NCI-H526 treated with DMSO at 0.1 percent for 48 hours (cell line): ENCODE data around the gene MMP14.
"Not testable (repeated sequence)": the region's sequence is repeated elsewhere in the genome, so short reads cannot be mapped to it uniquely, and the experiment has no call there.

Experiments
- DNase-seq: peaks from one replicate; lab custom pipeline; 2025; lab: John Stamatoyannopoulos, UW

The MMP14 gene

GRCh38 chr14:22836301-22837113, at the start of gene MMP14:
TSS of gene MMP14 (plus strand) at chr14:22836585. CDS start at chr14:22836818, 233 bp downstream.
- DNase-seq: no peak

DNA sequence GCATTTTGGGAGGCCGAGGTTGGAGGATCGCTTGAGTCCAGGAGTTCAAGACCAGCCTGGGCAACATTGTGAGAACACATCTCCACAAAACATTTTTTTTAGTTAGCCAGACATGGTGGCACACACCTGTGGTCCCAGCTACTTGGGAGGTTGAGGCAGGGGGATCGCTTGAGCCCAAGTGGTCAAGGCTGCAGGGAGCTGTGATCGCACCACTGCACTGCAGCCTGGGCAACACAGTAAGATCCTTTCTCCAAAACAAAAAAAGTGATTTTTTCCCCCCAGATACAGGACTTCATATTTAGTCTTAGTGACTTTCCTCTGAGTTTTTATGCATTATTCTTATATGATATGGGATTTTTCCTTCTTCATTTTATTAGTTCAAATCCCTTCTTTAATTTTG, 49.7 kb upstream of the MMP14 start:
- DNase-seq: no peak

DNA sequence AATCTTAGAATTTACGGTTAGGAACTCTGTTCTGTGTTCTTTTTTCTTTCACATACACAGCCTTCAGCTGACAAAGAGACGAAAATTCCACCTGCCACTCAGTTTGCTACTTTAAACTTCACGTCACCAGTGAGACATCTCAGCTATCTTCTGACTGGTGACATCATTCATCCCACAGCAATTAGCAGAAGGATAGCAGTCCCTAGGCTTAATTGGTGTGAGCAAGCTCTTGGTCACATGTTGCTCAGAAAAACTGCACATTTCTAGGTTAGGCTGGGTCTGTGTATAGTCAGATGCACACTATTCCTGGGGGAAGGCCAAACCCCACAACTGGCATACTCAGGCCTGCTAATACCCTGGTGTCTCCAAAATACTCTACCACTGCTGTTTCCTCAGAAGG, 45.1 kb upstream of the MMP14 start:
- DNase-seq: no peak

DNA sequence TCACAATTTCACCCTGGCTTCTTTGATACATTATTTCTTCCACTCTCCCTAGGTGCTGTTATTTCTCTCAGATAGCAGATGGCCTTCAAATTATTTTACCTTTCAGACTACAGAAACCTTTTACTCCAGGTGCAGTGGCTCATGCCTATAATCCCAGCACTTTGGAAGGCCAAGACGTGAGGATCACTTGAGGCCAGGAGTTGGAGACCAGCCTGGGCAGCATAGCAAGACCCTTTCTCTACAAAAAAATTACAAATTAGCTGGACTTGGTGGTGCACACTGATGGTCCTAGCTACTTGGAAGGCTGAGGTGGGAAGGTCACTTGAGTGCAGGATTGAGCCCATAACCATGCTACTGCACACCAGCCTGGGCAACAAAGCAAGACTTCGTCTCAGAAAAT, 44.2 kb upstream of the MMP14 start:
- DNase-seq: no peak

DNA sequence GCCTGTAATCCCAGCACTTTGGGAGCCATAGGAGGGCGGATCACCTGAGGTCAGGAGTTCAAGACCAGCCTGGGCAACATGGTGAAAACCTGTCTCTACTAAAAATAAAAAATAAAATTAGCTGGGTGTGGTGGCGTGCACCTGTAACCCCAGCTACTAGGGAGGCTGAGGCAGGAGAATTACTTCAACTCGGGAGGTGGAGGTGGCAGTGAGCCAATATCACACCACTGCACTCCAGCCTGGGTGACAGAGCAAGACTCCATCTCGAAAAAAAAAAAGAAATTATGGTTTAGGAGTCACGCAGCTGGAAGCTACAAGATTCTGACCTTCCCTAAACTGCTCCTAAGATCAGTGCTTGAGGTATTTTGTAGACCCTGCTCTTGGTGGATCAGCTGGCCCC, 42.8 kb upstream of the MMP14 start:
- not testable (repeated sequence) for DNase-seq

- no peak for DNase-seq
These were observed 42.4 kb upstream of the MMP14 start for GRCh38 chr14:22793976-22794375.

- no peak for DNase-seq
These were observed 41.8 kb upstream of the MMP14 start for GRCh38 chr14:22794551-22794951.

- DNase-seq: no peak
These were observed 40.2 kb upstream of the MMP14 start for GRCh38 chr14:22796087-22796707.

DNA sequence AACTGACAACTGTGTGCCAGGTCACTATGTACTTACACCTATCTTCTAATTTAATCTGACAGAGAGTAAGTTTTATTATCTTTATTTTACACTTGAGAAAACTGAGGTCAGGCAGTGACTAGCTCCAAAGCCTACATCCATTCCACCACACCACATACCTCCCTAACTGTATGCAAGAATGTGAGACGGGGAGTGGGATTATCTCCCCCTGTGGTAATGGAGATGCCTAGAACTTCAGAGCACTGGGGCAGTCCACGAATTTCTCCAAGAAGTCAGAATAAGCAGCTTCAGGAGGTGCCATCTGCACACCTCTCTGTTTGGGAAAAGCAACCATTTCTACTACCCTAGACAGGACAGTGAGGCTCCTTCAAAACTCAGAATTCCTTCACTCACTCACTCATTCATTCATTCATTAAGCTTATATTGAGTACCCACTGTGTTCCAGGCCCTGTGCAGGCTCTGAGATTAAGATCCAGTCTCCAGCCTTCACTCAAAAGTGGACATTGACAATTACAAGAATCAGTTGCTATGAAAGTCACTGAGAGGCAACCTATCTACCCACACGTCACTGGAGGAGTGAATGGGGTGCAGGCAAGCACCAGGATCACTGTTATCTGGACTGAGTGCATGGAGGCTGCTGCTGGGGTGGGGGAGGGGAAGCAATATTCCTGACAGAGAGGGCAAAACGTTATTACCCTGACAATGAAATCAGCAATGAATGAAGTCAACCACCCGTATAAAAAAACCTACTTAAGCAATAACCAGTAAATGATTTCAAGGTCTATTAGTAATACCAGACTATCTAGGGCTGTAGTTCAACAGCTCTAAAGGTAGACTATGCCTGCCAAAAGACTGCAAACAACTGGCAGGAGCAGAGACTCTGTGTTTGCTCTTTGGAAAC, 39.1 kb upstream of the MMP14 start:
- no peak for DNase-seq

DNA sequence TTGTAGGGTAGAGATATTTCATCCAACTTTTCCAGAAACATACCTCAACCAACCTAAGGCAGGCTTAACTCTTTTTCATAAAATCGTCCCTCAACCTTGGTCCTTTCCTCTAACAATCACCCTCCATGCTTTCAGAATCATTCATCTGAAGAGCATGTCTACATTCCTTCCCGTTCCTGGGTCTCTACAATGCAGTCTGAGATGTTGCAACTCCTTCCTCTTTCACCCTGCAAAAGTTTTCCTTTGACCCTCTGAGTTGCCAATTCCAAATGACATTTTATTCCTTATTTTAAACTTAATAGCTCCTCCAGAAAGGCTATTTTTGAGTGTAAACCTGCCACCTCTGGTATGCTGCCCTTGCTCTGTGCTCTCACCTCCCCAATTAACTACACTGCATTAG, 37.9 kb upstream of the MMP14 start:
- DNase-seq: no peak

GRCh38 chr14:22800346-22800745, 36.0 kb upstream of the MMP14 start:
- DNase-seq: no peak

DNA sequence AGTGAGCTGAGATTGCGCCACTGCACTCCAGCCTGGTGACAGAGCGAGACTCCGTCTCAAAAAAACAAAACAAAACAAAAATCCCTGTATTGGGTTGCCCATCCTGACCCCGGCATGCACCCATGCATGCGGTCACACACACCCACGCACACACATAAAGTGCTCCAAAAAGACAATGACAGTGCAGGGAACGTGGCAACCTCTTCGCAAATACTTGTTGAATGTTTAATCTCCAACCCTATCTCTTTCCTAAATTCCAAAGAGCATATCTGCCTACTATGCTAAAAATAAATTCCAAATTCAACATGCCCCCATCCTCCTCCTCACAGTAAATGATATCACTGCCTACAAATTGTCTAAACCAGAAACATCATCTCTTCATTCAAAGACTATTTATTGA, 34.7 kb upstream of the MMP14 start:
- DNase-seq: no peak

DNA sequence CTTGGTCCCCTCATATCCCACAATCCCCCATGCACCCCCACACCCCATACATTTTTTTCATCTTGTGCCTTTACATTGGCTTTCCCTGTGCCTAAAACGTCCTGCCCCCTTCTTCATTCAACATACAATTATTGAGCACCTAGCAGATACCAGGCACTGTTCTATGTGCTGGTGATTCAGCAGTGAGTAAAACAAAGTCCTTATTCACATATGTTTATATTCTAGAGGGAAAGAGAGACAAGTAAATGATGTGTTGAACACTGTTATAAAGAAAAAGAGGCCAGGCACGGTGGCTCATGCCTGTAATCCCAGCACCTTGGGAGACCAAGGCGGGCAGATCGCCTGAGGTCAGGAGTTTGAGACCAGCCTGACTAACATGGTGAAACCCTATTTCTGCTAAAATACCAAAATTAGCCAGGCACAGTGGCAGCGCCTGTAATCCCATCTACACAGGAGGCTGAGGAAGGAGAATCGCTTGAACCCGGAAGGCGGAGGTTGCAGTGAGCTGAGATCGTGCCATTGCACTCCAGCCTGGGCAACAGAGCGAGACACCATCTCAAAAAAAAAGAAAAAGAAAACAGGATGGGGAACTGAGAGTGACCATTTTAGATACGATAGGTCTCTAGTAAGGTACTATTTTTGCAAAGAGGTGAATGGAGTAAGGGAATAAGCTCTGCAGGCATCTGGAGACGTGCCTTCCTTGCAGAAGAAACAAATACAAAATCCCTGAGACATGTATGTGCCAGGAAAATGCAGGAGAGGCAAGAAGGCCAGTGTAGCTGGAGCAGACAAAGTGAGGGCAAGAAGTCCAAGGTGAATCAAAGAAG, 33.3 kb upstream of the MMP14 start:
- DNase-seq: no peak

DNA sequence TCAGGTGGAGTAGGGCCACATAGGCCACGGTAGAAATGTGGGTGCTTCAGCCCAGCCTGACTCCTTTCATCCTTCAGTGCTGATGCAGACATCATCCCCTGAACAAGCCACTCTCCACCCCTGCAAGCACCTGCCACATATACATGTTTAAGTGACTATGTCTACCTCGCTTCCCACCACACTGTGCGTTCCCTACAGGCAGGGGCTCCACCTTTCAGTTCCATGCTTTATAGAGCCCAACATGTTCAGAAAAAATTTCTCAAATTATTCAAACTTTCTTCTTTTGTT, 32.8 kb upstream of the MMP14 start:
- DNase-seq: no peak

DNA sequence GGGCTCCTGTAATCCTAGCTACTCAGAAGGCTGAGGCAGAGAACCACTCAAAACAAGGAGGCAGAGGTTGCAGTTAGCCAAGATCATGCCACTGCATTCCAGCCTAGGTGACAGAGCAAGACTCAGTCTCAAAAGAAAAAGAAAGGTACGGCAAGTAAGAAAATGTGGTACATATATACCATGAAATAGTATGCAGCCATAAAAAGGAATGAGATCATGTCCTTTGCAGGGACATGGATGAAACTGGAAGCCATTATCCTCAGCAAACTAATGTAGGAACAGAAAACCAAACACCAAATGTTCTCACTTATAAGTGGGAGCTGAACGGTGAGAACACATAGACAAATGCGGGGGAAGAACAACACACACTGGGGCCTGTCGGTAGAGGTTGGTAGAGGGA, 31.1 kb upstream of the MMP14 start:
- not testable (repeated sequence) for DNase-seq

DNA sequence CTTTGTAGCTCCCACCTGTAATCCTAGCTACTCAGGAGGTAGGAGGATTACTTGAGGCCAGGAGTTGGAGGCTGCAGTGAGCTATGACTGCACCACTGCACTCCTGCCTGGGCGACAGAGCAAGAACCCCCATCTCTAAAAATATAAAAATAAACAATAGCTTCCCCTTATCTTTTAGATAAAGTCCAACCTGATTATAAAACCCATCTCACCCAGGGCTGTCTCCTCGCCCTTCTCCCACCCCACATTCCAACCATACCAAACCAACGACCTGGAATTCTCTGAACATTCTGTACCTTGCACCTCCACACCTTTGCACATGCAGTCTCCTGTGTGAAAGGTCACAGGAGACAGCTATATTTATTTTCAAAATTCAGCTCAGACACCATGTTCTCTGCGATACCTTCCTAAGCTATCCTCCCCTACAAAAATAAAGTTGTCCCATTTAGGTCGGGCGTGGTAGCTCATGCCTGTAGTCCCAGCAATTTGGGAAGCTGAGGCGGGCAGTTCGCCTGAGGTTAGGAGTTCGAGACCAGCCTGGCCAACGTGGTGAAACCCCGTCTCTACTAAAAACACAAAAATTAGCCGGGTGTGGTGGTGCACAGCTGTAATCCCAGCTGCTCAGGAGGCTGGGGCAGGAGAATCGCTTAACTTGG, 28.8 kb upstream of the MMP14 start:
- no peak for DNase-seq

DNA sequence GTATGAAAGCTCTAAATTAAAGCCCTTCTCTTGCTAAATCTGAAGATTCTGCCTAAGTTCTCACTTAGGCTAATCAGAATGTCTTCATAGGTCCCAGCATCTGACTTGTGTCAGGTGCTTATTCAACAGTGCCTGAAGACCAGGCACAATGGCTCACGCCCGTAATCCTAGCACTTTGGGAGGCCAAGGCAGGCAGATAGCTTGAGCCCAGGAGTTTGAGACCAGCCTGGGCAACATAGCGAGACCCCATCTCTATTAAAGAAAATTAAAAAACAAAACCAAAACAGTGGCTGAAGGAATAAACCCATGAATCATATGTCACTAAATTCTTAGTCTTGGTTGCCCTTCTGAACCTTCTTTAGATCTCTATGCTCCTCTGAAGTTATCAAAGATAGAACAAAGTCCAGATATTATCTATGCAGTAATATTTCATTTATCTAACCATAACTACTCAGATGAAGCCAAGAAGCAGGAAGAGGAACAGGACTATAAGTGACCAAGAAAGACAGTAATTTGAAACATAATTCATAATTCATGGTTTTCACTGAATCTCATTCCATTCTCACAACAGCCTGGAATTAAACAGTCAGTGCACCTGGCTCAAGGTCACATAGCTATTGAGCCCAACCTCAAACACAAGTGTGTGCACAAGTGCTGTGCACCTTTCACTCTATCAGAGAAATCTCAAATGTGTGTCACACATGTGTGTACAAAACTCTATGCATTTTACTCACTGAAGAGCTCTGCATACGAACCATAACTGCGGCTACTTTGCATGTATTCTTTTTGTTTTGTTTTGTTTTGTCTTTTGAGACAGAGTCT, 27.8 kb upstream of the MMP14 start:
- DNase-seq: no peak

DNA sequence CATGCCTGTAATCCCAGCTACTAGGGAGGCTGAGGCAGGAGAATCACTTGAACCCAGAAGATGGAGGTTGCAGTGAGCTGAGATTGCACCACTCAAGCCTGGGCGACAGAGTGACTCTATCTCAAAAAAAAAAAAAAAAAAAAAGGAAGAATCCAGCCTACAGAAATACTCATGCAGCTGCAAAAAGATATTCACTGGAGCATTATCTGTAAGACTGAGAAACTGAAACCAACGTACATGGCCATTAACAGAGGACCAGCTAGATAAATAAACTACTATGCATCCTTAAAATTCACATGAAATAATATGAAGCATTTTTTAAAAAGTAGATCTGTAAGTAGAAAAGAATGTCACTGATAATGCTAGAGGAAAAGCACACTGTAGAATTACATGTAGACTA, 24.7 kb upstream of the MMP14 start:
- DNase-seq: no peak

DNA sequence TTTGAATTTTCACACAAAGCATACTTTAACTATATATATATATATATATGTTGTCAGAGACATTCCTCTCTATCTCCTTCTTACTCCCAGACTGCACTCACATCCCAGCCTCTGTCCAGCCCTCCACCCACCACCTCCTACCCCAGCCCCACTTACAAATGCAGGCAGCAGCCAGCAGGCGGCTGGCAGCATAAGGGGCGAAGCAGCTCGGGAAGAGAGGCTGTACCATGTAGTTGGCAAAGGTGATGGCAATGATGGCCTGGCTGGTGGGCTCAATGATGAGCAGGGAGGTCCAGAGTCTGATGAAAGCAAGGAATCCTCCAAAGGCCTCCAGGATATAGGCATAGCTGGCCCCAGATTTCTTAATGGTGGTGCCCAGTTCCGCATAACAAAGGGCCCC, 23.6 kb upstream of the MMP14 start:
- no peak for DNase-seq

DNA sequence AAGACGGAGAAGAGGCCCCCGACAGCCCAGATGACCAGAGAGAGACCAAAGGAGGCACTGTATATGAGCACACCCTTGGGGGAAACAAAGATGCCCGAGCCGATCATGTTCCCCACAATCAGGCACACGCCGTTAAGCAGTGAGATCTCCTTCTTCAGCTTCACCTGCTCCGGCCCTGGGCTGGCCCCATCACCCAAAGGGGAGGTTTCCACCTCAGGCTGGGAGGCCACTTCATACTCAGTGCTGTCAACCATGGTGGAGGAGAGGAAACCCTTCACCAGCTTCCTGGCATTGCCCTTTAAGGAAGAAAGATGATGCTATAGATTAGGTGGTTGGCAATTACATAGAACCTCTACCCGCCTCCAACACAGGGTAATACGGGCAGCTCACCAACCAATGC, 23.2 kb upstream of the MMP14 start:
- DNase-seq: no peak

DNA sequence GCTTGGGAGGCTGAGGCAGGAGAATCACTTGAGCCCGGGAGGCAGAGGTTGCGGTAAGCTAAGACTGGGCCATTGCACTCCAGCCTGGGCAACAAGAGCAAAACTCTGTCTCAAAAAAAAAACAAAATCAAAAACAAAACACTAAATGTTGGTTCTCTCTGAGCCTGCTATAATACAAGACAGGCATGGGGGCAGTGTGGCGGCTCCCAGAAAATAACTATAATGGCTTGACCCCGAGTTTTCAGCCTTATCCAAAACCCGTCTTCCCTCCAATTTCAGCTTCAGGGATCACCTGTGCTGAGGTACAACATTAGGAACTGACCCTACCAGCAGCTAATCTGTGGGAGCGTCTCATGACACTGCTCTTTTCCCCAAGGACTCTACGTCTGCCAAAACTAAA, 22.0 kb upstream of the MMP14 start:
- no peak for DNase-seq
